ENCODE data around the gene MYLK4.

GRCh38 chr6:2751871-2752270 lies 1.1 kb upstream of the MYLK4 start:
- no peak for TF ChIP-seq YY1 (IDR thresholded peaks at IDR 0.05; ENCODE audit: insufficient read depth, insufficient read length)
- TF ChIP-seq ZNF274 (IDR thresholded peaks at IDR 0.05; ENCODE audit: low read depth, low read length): no peak

Measured in NT2/D1 (cell line).